ENCODE data around the gene RWDD3.

Gene RWDD3

GRCh38 chr1:95284420-95284819 is 50.4 kb downstream of the RWDD3 start:
- TF ChIP-seq PKNOX1 (IDR thresholded peaks at IDR 0.05) (no peak), FOXA1 (IDR thresholded peaks at IDR 0.05) (no peak), ARNT (IDR thresholded peaks at IDR 0.05) (no peak), CTBP1 (IDR thresholded peaks at IDR 0.05; ENCODE audit: borderline replicate concordance) (no peak), BHLHE40 (IDR thresholded peaks at IDR 0.05; ENCODE audit: borderline replicate concordance) (no peak)
- CTCF ChIA-PET, result no interaction called here
- POLR2A ChIA-PET, result no interaction called here
- no peak for DNase-seq (ENCODE audit: extremely low spot score)

- no peak for TF ChIP-seq ARNT (IDR thresholded peaks at IDR 0.05)
- CTCF ChIA-PET, result no interaction called here
- POLR2A ChIA-PET, result no interaction called here
- DNase-seq (ENCODE audit: extremely low spot score), result no peak
Observed at GRCh38 chr1:95286479-95286878, 52.5 kb downstream of the RWDD3 start.

GRCh38 chr1:95287081-95287480 is 53.1 kb downstream of the RWDD3 start:
- TF ChIP-seq SP1 (IDR thresholded peaks at IDR 0.05) (no peak), ZNF384 (IDR thresholded peaks at IDR 0.05) (no peak), SUZ12 (IDR thresholded peaks at IDR 0.05) (no peak), L3MBTL2 (conservative IDR thresholded peaks at IDR 0.05) (no peak), NFRKB (IDR thresholded peaks at IDR 0.05) (no peak), FOXA1 (IDR thresholded peaks at IDR 0.05) (no peak), ELF4 (IDR thresholded peaks at IDR 0.05) (no peak), ARNT (IDR thresholded peaks at IDR 0.05) (no peak), PKNOX1 (IDR thresholded peaks at IDR 0.05) (no peak), FOXM1 (IDR thresholded peaks at IDR 0.05; ENCODE audit: borderline replicate concordance) (no peak), HDGF (IDR thresholded peaks at IDR 0.05; ENCODE audit: borderline replicate concordance) (no peak), FOXK2 (IDR thresholded peaks at IDR 0.05) (no peak), CTBP1 (IDR thresholded peaks at IDR 0.05; ENCODE audit: borderline replicate concordance) (no peak), TARDBP (IDR thresholded peaks at IDR 0.05) (no peak), BHLHE40 (IDR thresholded peaks at IDR 0.05; ENCODE audit: borderline replicate concordance) (no peak)
- no peak for DNase-seq (ENCODE audit: extremely low spot score)
- ChIA-PET POLR2A (no interaction called here), CTCF (no interaction called here)

GRCh38 chr1:95287825-95288224 is 53.8 kb downstream of the RWDD3 start:
- ChIA-PET POLR2A (no interaction called here), CTCF (no interaction called here)
- DNase-seq (ENCODE audit: extremely low spot score), result no peak
- no peak for TF ChIP-seq BHLHE40 (IDR thresholded peaks at IDR 0.05; ENCODE audit: borderline replicate concordance)
- TF ChIP-seq CTBP1 (IDR thresholded peaks at IDR 0.05; ENCODE audit: borderline replicate concordance), result no peak
- no peak for TF ChIP-seq L3MBTL2 (conservative IDR thresholded peaks at IDR 0.05)
- no peak for TF ChIP-seq ARNT (IDR thresholded peaks at IDR 0.05)
- TF ChIP-seq FOXA1 (IDR thresholded peaks at IDR 0.05), result no peak
- TF ChIP-seq ELF4 (IDR thresholded peaks at IDR 0.05), result no peak
- TF ChIP-seq HDGF (IDR thresholded peaks at IDR 0.05; ENCODE audit: borderline replicate concordance), result no peak
- no peak for TF ChIP-seq TARDBP (IDR thresholded peaks at IDR 0.05)
- no peak for TF ChIP-seq ZNF384 (IDR thresholded peaks at IDR 0.05)
- no peak for TF ChIP-seq LEF1 (IDR thresholded peaks at IDR 0.05; ENCODE audit: borderline replicate concordance)
- TF ChIP-seq PKNOX1 (IDR thresholded peaks at IDR 0.05), result no peak
- no peak for TF ChIP-seq FOXK2 (IDR thresholded peaks at IDR 0.05)

Data from HEK293T (cell line).